Iris pigment epithelial cell (primary cell): ENCODE data around the gene CENPP.

ENCODE experiments used
- DNase-seq: peaks from one replicate; pipeline ENCODE4 v3.0.0-alpha.2; 2011; ENCODE audit warnings: low read depth

CENPP gene

GRCh38 chr9:92598382-92598781 is 272.6 kb downstream of the CENPP start:
- DNase-seq: no peak

GRCh38 chr9:92599938-92600461 is 274.2 kb downstream of the CENPP start:
- no peak for DNase-seq

- peak; percentile 81 for DNase-seq
Measured at GRCh38 chr9:92600462-92601261, 274.9 kb downstream of the CENPP start.

GRCh38 chr9:92601451-92601850 is 275.7 kb downstream of the CENPP start:
- DNase-seq: no peak

GRCh38 chr9:92602413-92602812 is 276.7 kb downstream of the CENPP start:
- no peak for DNase-seq

- DNase-seq: no peak
Measured at GRCh38 chr9:92603100-92603499, 277.3 kb downstream of the CENPP start.

GRCh38 chr9:92603990-92604389 is 278.2 kb downstream of the CENPP start:
- no peak for DNase-seq

- DNase-seq: no peak
Measured at GRCh38 chr9:92605224-92605623, 279.5 kb downstream of the CENPP start.

- peak; percentile 79 for DNase-seq
Measured at GRCh38 chr9:92607088-92607487, 281.3 kb downstream of the CENPP start.

GRCh38 chr9:92607773-92608172 is 282.0 kb downstream of the CENPP start:
- peak; percentile 88 for DNase-seq

- DNase-seq: peak; percentile 23
Measured at GRCh38 chr9:92608241-92608908, 282.6 kb downstream of the CENPP start.

GRCh38 chr9:92608909-92609445 is 283.2 kb downstream of the CENPP start:
- no peak for DNase-seq

- no peak for DNase-seq
Measured at GRCh38 chr9:92610470-92611420, 285.0 kb downstream of the CENPP start.

- no peak for DNase-seq
Measured at GRCh38 chr9:92611621-92612285, 286.0 kb downstream of the CENPP start.

- no peak for DNase-seq
Measured at GRCh38 chr9:92612292-92612691, 286.5 kb downstream of the CENPP start.

GRCh38 chr9:92612816-92613215 is 287.1 kb downstream of the CENPP start:
- no peak for DNase-seq

GRCh38 chr9:92613268-92614122 is 287.7 kb downstream of the CENPP start:
- DNase-seq: no peak

- DNase-seq: no peak
Measured at GRCh38 chr9:92614123-92614510, 288.4 kb downstream of the CENPP start.

- DNase-seq: no peak
Measured at GRCh38 chr9:92614763-92615461, 289.2 kb downstream of the CENPP start.

- DNase-seq: no peak
Measured at GRCh38 chr9:92615790-92616189, 290.0 kb downstream of the CENPP start.
